ENCODE measurements around the gene ZNF841.

Gene ZNF841

GRCh38 chr19:52095172-52096014, at the start of gene ZNF841:
Gene ZNF841 (minus strand): TSS chr19:52095765. CDS start chr19:52084801, 10,964 bp downstream.
- Histone ChIP-seq H3K9me3 (peaks cover 8% of the 10 kb centered on the region), H3K36me3 (no peaks in the 10 kb centered on the region), H3K4me3 (ENCODE audit: low read depth in 1 of 2, low read length in 1 of 2) (peak within 1 kb of the TSS; percentile 82 to 99), H3K4me1 (ENCODE audit: control insufficient read depth in 1 of 2, insufficient read depth in 1 of 2, low read depth in 1 of 2, low read length in 1 of 2) (peaks cover 8 to 12% of the 10 kb centered on the region in 2 experiments), H3K27ac (peak within 1 kb of the TSS; percentile 70), H3K27me3 (no peaks in the 10 kb centered on the region)
- no peak for TF ChIP-seq CTCF (IDR thresholded peaks at IDR 0.05)

GRCh38 chr19:52142001-52142595, 46.5 kb upstream of the ZNF841 start:
- H3K4me1 ChIP-seq (ENCODE audit: control insufficient read depth in 1 of 2, insufficient read depth in 1 of 2, low read depth in 1 of 2, low read length in 1 of 2) = peaks cover 11 to 13% of the 10 kb centered on the region in 2 experiments
- no peak for TF ChIP-seq CTCF (IDR thresholded peaks at IDR 0.05)
- H3K4me3 ChIP-seq (ENCODE audit: low read depth in 1 of 2, low read length in 1 of 2) = no peak overlapping the region
- H3K27me3 ChIP-seq = no peaks in the 10 kb centered on the region
- no peak overlapping the region for H3K27ac ChIP-seq
- peaks cover 21% of the 10 kb centered on the region for H3K9me3 ChIP-seq
- no peaks in the 10 kb centered on the region for H3K36me3 ChIP-seq

- Histone ChIP-seq H3K27ac (no peak overlapping the region), H3K4me1 (ENCODE audit: control insufficient read depth in 1 of 2, insufficient read depth in 1 of 2, low read depth in 1 of 2, low read length in 1 of 2) (peaks cover 11 to 13% of the 10 kb centered on the region in 2 experiments), H3K4me3 (ENCODE audit: low read depth in 1 of 2, low read length in 1 of 2) (no peak overlapping the region), H3K9me3 (peaks cover 15% of the 10 kb centered on the region), H3K27me3 (no peaks in the 10 kb centered on the region), H3K36me3 (no peaks in the 10 kb centered on the region)
- TF ChIP-seq CTCF (IDR thresholded peaks at IDR 0.05) = no peak
These were observed 45.6 kb upstream of the ZNF841 start for GRCh38 chr19:52141203-52141602.

GRCh38 chr19:52140032-52140710, 44.6 kb upstream of the ZNF841 start:
- Histone ChIP-seq H3K4me3 (ENCODE audit: low read depth in 1 of 2, low read length in 1 of 2) (peak overlapping the region; percentile 94), H3K4me1 (ENCODE audit: control insufficient read depth in 1 of 2, insufficient read depth in 1 of 2, low read depth in 1 of 2, low read length in 1 of 2) (peaks cover 11 to 13% of the 10 kb centered on the region in 2 experiments), H3K36me3 (no peaks in the 10 kb centered on the region), H3K27ac (peak overlapping the region; percentile 85), H3K27me3 (no peaks in the 10 kb centered on the region), H3K9me3 (peaks cover 11% of the 10 kb centered on the region)
- no peak for TF ChIP-seq CTCF (IDR thresholded peaks at IDR 0.05)

GRCh38 chr19:52139252-52140031, 43.9 kb upstream of the ZNF841 start, which contains the start of gene ZNF616:
Gene ZNF616 (minus strand): TSS chr19:52139938. CDS start chr19:52130512, 9,426 bp downstream.
- Histone ChIP-seq H3K9me3 (peaks cover 10% of the 10 kb centered on the region), H3K27ac (peak within 1 kb of the TSS; percentile 85), H3K4me3 (ENCODE audit: low read depth in 1 of 2, low read length in 1 of 2) (peak within 1 kb of the TSS; percentile 94), H3K27me3 (no peaks in the 10 kb centered on the region), H3K4me1 (ENCODE audit: control insufficient read depth in 1 of 2, insufficient read depth in 1 of 2, low read depth in 1 of 2, low read length in 1 of 2) (peaks cover 11 to 13% of the 10 kb centered on the region in 2 experiments), H3K36me3 (no peaks in the 10 kb centered on the region)
- peak; percentile 85 for TF ChIP-seq CTCF (IDR thresholded peaks at IDR 0.05)

All from neutrophil (primary cell).